Activated CD4-positive, CD25-positive, alpha-beta regulatory T cell treated with anti-CD3 and anti-CD28 coated beads, Interleukin-2, amount 50 U/mL, for 16 hours (primary cell): ENCODE measurements around the gene CAP2.

Experiments used
- DNase-seq: peaks from one replicate; pipeline ENCODE4 v3.0.0-alpha.2; 2020; ENCODE audit warnings: low read depth, low spot score

Gene CAP2

DNA sequence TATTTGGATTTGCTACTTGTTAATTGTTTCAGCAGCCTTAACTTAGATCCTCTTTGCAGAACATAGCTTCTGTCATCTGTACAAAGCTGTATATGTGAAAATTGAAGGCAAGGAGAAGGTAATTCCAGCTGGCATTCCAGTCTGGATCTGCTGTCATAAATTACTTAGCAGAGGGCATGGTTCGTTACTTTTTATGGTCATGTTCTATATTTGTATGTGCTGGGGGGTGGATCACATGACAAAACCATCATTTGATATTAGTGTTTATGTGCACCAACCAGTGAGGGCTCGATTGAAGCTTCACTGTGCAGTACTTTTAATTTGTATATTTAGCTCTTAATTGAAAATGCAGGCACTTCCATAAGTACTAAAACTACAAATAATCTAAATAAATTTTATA, 80.2 kb downstream of the CAP2 start:
- no peak for DNase-seq

DNA sequence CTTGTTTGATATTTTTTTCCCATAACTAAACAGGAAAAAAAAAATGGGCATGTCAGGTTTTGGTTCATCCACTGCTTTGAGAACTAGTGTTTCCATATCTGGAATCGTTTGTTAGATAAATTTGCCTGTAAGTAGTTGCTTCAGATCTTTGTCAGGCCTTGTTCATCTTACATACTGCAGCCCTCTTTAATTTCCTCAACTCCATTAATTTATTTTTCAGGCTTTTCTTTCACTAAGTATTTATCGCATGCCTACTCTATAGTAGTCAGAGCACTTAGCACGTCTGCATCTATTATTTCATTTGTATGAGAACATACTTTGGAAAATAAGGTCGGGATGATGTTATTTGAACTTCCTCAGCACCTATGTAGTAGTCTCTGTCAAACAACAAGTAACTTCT, 80.9 kb downstream of the CAP2 start:
- no peak for DNase-seq

DNA sequence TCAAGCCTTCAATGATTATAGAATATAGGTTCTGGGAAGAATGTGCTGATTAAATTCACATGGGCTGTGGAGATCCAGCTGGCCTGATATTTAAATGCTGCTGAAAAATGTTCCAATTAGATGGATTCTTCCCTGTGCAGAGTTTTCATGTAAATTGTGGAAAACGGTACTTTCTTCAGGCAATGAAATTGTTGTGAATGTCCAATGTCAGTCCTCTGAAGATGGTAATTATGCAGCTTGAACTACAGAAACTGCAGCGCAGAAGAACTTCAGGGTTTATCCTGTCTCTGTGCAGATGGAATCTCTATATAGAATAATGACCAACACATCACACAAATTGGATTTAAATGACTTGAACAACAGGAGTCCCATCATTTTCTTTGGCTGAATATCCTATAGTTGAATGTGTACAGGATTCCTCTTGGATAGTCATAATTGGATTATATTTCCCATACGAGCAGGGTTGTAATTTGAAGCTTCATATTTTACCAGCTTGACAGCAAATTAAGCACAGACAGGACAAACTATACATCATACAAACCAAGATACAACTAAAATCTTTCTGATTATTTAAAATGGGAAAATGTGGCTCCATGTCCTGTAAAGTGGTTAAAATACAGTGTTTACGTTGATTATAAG, 82.3 kb downstream of the CAP2 start:
- DNase-seq, result no peak

DNA sequence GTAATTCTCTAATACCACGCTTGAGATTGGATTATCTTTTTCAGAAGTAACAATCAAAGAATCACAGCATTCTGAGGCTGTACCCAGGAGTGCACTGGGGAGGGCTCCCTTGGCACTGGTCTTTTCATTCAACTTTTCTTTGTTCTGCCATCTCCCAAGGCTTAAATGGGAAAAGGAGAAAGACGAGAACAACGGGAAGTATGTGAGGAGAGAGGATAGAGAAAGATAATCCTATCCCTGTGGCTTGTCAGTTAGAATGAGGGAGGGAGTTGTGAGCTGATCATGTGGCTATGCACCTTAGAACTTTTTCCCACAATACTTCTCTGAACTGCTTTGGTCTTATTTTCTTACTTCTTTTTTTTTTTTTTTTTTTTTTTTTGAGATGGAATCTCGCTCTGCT, 83.1 kb downstream of the CAP2 start:
- DNase-seq, result no peak

DNA sequence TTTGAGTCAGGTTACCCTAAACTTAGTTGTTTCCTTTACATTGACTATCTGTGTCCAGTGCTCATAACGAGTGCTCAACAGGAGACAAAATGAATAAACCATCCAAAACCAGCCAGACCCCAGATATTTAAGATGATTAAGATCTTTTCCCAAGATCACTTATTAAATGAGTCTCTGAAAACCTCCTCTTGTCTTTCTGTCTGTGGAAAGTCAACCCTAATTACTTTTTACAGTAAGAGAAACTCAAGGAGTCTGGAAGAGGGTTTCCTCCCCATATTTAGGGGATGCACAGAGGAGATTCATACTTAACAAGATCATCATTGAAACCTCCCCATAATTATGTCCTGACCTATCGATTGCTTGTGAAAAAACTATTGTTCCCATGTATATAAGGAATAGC, 84.0 kb downstream of the CAP2 start:
- DNase-seq, result no peak

DNA sequence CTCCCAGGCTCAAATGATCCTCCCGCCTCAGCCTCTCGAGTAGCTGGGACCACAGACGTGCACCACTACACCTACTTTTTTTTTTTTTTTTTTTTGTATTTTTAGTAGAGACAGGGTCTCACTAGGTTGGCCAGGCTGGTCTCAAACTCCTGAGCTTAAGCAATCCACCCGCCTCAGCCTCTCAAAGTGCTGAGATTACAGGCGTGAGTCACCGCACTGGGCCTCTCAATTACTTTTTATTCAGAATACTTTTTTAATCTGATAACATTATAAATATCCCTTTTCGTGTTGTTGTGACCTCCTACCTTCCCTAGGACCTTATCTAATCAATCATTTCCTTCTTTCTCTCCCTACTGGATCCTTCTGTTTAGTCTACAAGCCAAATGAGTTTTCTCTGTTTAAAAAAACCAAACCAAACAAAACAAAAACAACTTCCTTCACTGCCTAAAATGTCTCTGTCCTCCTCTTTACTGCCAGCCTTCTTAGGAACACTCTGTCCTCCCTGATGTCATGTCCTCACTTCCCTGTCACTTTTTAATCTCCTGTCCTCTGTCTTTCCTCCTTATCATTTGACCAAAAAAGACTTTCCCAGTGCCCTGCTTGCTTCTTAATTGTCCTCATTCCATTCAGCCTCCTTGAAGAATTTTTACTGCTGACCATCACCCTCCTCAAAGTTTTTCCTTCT, 85.0 kb downstream of the CAP2 start:
- no peak for DNase-seq

DNA sequence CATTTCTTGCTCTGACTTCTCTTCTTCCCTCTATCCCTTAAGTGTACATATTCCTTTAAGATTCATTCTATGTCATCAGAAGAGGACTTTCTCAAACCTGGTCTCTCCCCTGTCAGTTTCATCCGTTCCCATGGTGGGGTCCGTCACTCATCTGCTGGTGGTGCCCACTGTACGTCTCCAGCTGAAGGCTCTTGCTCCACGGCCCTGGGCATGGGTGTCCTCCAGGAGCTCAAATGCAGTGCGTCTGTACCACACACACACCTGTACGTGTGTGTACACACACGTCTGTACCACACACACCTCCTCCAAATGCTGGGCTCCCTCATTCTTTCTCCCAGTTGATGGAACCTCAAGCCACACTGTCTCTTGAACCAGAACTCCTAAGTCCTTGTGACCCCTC, 85.6 kb downstream of the CAP2 start:
- no peak for DNase-seq

DNA sequence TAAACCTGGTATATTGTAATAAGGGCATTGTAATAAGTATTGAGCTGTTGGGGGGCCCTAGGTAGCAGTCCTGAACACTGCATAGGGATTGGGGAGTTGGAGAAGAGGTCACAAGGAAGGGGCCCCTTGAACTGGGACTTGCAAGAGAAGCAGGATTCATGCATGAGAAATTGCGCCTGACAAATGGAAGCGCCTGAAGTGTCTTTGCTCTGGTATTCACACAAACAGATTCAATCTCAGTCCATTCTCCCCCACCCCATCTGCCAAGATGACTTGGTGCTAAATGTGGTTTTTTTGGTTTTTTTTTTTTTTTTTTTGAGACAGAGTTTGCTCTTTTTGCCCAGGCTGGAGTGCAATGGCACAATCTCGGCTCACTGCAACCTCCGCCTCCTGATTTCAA, 87.1 kb downstream of the CAP2 start:
- DNase-seq, result no peak

DNA sequence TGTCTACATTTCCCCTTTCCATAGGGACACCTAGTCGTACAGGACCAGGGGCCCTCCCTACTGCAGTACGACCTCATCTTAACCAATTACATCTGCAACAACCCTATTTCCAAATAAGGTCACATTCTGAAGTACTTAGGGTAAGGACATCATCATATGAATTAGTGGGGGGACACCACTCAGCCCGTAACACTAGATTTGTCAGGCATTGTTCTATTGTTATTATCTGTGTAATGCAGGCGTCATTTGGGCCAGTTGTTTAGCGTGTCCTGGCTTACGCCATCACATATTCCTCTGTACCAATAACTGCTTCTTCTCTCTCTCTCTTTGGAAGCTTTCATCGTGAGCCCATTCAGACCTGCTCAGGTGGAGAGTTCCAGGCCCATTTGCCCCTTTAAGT, 89.3 kb downstream of the CAP2 start:
- no peak for DNase-seq

DNA sequence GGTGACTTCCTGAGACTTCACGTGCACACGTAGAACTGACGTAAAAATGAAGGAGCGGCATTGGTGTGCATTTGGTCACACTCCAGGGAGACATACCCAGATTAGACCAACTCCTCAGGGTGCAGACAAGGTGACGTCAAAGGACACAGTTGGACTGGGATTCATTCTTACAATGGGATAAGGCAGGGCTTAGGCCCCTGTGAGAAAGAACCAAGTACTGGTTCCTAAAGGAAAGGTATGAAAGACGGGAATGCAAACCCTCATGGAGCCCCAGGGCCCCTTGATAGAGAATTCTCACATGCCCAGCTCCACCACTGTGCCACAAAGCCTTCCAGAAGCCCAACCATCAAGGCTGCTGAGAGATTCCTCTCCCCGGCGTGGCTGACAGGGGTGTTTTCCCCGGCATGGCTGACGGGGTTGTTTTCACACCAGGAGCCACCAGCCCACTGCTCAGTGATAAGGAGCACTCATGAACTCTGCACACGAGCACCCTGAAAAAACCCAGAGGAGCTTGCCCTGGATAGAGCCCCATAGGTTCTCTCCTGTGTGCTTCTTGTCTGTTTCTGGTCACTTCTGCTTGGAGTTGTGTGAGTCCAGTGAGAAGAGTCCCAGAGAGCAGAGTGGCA, 90.1 kb downstream of the CAP2 start:
- no peak for DNase-seq

DNA sequence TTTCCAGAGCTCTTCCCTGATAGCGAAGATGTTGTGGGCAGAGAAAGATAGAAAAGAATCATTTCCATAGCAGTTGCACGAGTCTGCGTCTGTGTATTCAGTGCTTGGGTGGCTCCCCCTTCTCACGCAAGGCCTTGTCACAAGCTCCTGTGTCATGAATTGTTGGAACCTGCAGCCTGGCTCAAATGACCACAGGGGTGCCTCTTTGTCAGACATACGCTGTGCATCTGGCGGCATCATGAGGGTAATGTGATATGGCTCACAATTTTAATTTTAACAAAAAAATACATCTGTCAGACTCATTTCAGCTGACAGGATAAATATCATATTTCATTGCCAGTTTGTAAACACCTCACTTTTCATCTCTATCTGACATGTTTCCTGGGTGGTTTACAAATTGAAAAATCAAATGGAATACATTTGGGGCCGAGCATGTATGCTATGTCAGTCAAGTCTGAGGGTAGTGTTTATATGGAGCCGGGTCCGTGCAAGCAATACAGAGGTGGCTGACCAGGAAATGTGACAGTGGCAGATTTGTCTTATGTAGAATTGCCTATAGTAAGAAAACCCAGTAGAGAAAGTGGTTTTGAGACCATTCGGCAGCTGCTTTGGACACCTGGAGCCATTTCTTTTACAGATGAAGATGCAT, 90.9 kb downstream of the CAP2 start:
- DNase-seq, result no peak

DNA sequence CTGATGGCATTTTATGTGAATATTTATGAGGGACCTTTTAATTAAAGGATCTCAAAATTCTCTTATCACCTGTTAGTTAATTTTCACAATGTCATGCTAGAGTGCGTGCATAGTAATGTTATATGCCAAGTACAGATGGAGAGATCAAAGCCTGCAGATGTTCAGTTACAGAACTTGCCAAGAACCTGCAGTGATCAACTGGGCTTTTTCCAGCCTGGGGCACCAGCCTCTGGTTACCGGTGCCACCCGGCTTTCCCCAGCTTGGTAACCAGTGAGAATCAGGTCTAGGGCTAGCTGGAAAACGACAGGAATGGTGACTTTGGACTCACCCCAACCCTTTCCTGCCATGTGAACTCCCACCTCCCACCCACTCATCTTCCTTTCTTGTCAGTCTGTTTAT, 91.8 kb downstream of the CAP2 start:
- no peak for DNase-seq

DNA sequence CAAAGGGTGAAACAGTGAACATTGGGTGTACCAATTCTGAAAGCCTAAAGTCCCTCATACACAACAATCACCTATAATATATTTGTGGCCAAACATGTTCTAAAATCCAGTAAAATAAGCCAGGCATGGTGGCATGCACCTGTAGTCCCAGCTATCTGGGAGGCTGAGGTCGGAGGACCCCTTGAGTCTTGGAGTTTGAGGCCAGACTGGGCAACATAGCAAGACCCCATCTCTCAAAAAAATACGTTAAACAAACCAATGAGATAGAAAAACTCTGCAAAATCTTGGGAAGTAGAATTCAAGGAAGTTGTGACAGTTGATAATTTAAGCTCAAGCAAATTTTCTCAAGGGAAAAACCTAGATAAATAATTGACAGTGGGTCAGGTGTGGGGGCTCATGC, 92.6 kb downstream of the CAP2 start:
- no peak for DNase-seq

DNA sequence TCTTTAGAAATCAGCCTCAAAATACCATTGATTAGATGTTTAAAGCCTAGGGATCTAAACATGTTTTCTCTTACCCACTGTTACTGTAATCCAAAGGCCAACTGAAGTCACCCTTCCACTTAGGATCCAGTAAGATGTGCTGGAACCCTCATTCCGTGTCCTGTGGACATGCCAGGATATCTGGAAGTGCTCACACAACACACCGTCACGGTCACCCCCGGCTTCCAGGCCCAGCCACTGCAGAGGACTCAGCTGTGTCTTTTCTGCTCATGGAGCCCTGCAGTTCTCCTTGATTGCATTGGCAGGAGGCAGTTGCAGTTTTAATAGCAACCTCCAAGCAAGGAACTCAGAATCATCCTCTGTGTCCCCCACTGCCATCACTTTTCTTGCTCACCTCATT, 93.3 kb downstream of the CAP2 start:
- DNase-seq, result no peak

DNA sequence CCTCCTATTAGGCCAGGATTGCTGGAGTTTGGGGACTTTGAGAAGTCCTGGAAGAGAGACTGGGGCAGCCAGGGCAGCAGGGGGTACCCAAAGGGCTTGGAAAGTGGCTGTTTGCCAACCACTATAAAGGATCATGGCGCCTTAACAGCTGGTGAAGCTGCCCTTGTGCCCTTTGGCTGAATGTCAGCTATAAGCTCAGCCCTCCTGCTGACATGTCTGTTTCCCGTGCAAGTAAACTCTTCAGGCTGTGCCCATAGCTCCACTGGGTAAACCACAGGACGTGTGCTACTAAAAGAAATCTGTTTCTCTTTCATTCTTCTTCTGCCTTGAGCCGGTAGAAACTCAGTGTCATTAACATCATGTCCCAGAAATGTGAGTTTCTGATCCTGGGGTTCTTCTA, 97.3 kb downstream of the CAP2 start:
- no peak for DNase-seq

DNA sequence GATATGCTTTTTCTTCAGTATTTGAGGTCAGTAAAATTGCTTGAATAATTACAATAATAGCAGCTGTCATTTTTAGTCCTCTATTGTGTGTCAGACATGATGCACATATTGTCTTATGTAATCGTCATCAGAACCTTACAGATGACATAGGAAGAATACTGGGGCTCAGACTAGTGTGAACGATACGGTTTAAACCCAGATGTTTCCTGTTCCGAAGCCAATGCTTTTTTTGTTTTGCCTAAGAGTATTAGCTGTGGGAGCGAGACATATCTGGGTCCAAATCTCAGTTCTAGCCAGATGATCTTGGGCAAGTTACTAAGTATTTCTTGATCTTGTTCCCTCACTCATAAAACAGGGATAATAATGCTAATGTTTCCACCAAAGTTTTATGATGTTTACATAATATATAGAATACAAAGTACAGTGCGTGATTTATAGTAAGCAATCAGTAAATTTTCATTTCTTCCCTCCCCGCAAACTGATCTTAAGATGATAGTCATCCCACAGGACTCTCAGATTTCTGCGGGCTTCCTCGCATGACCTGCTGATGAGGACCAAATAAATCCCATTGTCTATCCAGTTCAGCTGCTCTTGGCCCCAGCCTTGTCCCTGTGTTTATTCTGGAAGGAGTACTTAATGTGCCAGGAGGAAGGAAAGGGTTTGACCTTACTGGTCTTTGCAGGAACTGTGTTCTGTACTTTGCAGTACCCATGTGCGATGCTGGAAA, 98.2 kb downstream of the CAP2 start:
- no peak for DNase-seq

DNA sequence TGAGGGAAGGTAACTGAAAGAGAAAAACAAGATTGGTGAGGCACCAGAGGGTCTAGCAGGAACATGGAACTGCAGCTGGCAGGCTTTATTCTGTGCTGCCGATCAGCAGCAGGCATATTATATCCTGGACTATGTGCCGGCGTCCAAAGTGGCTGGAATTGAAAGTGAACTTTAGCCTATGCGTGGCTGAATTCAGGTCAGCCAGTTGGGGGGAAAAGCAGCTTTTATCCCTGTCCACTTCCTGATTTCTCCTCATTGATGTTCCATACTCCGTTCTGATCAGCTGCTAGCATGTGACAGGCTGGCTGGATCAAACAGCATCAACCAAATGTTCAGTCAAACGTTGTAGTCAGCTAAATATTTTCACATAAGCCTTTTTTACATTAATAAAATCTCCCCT, 99.0 kb downstream of the CAP2 start:
- DNase-seq, result no peak

DNA sequence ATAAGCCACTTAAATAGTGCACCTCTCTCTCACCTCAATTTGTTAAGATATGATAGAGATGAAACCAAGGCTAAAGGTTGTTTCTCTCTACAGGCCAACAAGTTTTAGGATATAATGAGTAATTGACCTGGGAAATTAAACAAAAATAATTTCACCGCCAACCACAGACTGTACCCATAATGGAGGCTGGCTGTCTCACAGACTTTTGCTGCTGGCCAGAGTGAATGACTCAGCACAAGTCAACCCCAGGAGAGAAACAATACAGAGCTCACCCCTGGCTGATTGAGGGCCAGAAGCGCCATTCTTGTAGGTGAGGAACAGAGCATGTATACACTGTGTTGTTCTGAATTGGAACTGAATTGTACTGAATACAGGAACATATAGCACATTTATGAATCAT, 99.9 kb downstream of the CAP2 start:
- no peak for DNase-seq

DNA sequence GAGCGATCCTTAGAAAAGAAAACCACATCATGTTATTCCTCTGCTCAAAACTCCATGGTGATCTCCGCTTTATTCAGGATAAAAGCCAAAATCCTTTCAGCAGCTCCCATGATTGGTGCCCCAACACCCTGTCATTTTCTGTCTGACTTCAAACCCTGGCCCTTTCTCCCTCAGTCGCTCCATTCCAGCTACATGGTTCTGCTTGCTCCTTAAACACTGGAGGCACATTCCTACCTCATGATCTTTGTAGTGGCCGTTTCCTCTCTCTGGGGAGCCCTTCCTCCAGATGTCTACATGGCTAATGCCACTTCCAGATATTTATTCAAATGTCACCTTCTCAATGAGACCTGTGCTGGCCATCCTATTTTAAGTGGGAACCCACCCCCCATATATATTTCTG, 100.8 kb downstream of the CAP2 start:
- no peak for DNase-seq

DNA sequence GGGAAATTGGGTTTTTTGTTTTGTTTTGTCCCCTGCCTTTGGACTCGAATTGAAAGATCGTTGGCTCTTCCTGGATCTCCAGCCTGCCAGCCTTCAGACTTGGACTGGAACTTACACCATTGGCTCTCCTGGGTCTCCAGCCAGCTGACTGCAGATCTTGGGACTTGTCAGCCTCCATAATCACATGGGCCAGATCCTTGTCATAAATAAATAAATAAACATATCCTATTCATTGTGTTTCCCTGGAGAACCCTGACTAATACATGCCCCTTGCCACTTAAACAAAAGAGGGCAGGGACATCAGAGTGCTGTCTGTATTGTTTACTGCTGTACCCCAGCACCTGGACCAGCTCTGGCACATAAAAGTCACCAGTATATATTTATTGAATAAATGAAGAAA, 101.5 kb downstream of the CAP2 start:
- no peak for DNase-seq

DNA sequence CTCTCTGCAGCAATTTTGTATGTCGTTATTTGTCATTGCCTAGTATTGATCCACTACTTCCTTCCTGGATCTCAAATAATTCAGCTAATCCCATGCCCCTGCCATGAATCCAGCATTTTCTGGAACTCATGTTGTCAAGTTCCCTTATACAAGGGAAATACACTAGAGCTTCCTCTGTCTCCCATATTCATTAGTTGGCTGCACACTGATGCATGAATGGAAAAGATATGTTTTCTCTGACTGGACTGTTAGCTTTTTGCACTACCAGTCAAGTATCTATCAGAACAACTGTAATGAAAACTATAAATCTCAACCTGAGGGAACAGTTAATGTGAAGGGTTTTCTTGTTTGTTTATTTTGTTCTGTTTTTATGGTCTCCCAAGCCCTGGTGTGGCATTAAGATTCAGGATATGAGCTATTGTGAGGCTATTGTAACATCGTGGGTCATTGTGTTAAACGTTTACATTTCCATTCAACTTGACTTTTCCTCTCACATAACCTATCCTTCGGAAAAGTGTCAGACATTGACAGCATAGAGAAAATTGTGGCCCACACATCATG, 104.2 kb downstream of the CAP2 start:
- DNase-seq, result no peak

DNA sequence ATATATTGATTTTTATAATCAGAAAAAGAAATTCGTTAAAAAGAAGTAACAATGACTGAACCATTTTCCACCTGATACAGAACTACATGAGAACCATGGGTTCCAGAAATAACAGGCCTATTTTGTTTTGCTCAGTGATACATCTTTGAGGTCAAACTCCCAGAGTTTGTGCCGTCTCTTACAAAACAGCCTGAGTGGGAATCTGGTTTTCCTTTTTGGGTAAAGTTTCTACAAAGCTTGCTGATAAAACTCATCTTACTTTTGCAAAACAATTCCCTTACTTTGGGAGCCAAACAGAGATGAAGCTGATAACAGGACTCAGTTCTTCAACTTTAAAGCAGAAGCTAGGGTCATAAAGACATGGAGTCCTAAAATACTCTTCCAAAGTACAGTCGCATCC, 108.0 kb downstream of the CAP2 start:
- no peak for DNase-seq
